Suprapubic skin (tissue), 4 donors: ENCODE results near the gene UCP3.

Experiments
- POLR2A ChIP-seq, 2 donors: fragments of 450-650 bp; IDR thresholded peaks; one replicate each; pipeline ENCODE4 v1.6.1; 2017; ENCODE audit warnings: antibody characterized with exemption in 2 of 2, mild to moderate bottlenecking in 2 of 2, moderate library complexity in 2 of 2
- POLR2AphosphoS5 ChIP-seq, 3 donors: sonication (generic); formaldehyde crosslinking; IDR thresholded peaks; one replicate each; pipeline ENCODE4 v1.6.1; 2017; ENCODE audit warnings: antibody characterized with exemption in 3 of 3
- TF ChIP-seq, protein P1 (sequence below), 2 donors: fragments of 200-600 bp in 1 of 2; fragments of 450-650 bp in 1 of 2; sonication (generic) in 1 of 2; IDR thresholded peaks; one replicate each; pipeline ENCODE4 v1.5.1; 2016 to 2019; ENCODE audit warnings: antibody characterized with exemption in 2 of 2, mild to moderate bottlenecking in 1 of 2, moderate library complexity in 1 of 2

DNA sequence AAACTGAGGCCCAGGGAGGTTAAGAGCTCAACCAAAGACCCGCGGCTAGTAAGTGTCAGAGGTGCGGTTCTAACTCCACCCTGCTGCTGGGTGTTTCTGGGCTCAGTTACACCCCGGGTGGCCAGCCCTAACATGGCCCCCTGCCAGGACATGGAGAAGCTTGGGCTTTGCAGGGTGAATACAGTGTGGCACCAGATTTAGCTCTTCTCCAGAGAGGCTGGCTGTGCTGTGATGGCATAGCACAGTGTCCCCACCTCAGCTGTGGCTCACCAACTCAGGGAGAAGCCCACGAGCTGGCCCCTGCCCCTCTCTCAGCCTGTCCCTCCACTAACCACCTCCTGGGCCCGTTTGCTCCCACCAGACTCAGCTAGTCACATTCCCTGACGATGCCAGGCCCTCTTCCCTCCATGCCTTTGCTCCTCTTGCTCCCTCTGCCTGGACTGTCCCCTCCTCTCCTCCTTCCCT is 7.0 kb downstream of the UCP3 start:
- TF ChIP-seq, protein P1, sequence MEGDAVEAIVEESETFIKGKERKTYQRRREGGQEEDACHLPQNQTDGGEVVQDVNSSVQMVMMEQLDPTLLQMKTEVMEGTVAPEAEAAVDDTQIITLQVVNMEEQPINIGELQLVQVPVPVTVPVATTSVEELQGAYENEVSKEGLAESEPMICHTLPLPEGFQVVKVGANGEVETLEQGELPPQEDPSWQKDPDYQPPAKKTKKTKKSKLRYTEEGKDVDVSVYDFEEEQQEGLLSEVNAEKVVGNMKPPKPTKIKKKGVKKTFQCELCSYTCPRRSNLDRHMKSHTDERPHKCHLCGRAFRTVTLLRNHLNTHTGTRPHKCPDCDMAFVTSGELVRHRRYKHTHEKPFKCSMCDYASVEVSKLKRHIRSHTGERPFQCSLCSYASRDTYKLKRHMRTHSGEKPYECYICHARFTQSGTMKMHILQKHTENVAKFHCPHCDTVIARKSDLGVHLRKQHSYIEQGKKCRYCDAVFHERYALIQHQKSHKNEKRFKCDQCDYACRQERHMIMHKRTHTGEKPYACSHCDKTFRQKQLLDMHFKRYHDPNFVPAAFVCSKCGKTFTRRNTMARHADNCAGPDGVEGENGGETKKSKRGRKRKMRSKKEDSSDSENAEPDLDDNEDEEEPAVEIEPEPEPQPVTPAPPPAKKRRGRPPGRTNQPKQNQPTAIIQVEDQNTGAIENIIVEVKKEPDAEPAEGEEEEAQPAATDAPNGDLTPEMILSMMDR (IDR thresholded peaks at IDR 0.05): no peak
- TF ChIP-seq POLR2A (IDR thresholded peaks at IDR 0.05): no peak
- TF ChIP-seq POLR2AphosphoS5 (IDR thresholded peaks at IDR 0.05): no peak
